Measurements from ENCODE around the gene RARS2.
A peak's percentile ranks its signal among the peaks of the same experiment; 100 is the strongest.
"Not testable (repeated sequence)": the region's sequence is repeated elsewhere in the genome, so short reads cannot be mapped to it uniquely, and the experiment has no call there.

RARS2 gene

GRCh38 chr6:87501809-87502572 lies 87.8 kb downstream of the RARS2 start:
- no peak for DNase-seq (ENCODE audit: low spot score)

- no peak for DNase-seq (ENCODE audit: low spot score)
These were observed 91.7 kb downstream of the RARS2 start for GRCh38 chr6:87498048-87498447.

GRCh38 chr6:87494761-87495422 lies 94.9 kb downstream of the RARS2 start:
- no peak for DNase-seq (ENCODE audit: low spot score)

- not testable (repeated sequence) for DNase-seq (ENCODE audit: low spot score)
These were observed 100.5 kb downstream of the RARS2 start for GRCh38 chr6:87489326-87489725.

- no peak for DNase-seq (ENCODE audit: low spot score)
These were observed 102.2 kb downstream of the RARS2 start for GRCh38 chr6:87487555-87487954.

- no peak for DNase-seq (ENCODE audit: low spot score)
These were observed 105.3 kb downstream of the RARS2 start for GRCh38 chr6:87484491-87484890.

GRCh38 chr6:87483929-87484328 lies 105.9 kb downstream of the RARS2 start:
- DNase-seq (ENCODE audit: low spot score) = no peak

GRCh38 chr6:87482366-87482765 lies 107.4 kb downstream of the RARS2 start:
- no peak for DNase-seq (ENCODE audit: low spot score)

- no peak for DNase-seq (ENCODE audit: low spot score)
These were observed 107.9 kb downstream of the RARS2 start for GRCh38 chr6:87481931-87482330.

GRCh38 chr6:87473419-87473903 lies 116.3 kb downstream of the RARS2 start:
- peak; percentile 30 for DNase-seq (ENCODE audit: low spot score)

GRCh38 chr6:87472525-87473418 lies 117.0 kb downstream of the RARS2 start, which contains the start of gene SLC35A1:
Gene SLC35A1 (plus strand): TSS chr6:87472974. CDS start chr6:87473004, 30 bp downstream.
- DNase-seq (ENCODE audit: low spot score) = peak; percentile 71

- DNase-seq (ENCODE audit: low spot score) = no peak
These were observed 124.7 kb downstream of the RARS2 start for GRCh38 chr6:87465051-87465450.
